H1 (cell line): ENCODE data around the gene MID1.

Experiments
- CBX8 ChIP-seq: fragments of 300-800, 300-1000 bp; sonication (generic); IDR thresholded peaks from 2 replicates; pipeline ENCODE4 v1.7.1; 2016; ENCODE audit warnings: low read depth, low read length, borderline replicate concordance
- CEBPB ChIP-seq: IDR thresholded peaks from 2 replicates; pipeline ENCODE4 v1.6.1; 2012; ENCODE audit warnings: low read depth, low read length
- CREB1 ChIP-seq: IDR thresholded peaks from 2 replicates; pipeline ENCODE4 v1.6.1; 2012; ENCODE audit warnings: inconsistent platforms
- CTCF ChIP-seq, 3 experiments: IDR thresholded peaks; 1 replicate in 2 of 3; 2 replicates in 1 of 3; pipeline versions ENCODE4 v1.5.1 to v1.6.1; 2011; ENCODE audit warnings: low read length in 3 of 3, mild to moderate bottlenecking in 3 of 3, inconsistent platforms in 2 of 3, low read depth in 1 of 3, moderate library complexity in 1 of 3; ENCODE audit not compliant: insufficient read depth in 1 of 3; ENCODE audit errors: control extremely low read depth in 1 of 3
- EP300 ChIP-seq, 2 experiments: IDR thresholded peaks; 1 replicate in 1 of 2; 2 replicates in 1 of 2; pipeline ENCODE4 v1.6.1; 2011 to 2012; ENCODE audit warnings: low read depth in 2 of 2, low read length in 2 of 2, mild to moderate bottlenecking in 2 of 2, borderline replicate concordance in 1 of 2, inconsistent platforms in 1 of 2, moderate library complexity in 1 of 2
- EZH2 ChIP-seq: fragments of 200-600 bp; sonication (generic); IDR thresholded peaks from 2 replicates; pipeline ENCODE4 v1.7.1; 2012; ENCODE audit warnings: low read depth, mild to moderate bottlenecking, moderate library complexity, low read length, inconsistent platforms; ENCODE audit not compliant: severe bottlenecking
- POLR2AphosphoS5 ChIP-seq: IDR thresholded peaks from 2 replicates; pipeline ENCODE4 v1.6.1; 2011; ENCODE audit warnings: low read depth, low read length
- RFX5 ChIP-seq: IDR thresholded peaks from 2 replicates; pipeline ENCODE4 v1.6.1; 2011; ENCODE audit warnings: low read depth, low read length, improper control_type of control experiment, borderline replicate concordance
- SIN3A ChIP-seq, 2 experiments: IDR thresholded peaks in 1 of 2; conservative IDR thresholded peaks in 1 of 2; 2 replicates each; pipeline ENCODE4 v1.6.1; 2011 to 2012; ENCODE audit warnings: low read length in 2 of 2, improper control_type of control experiment in 1 of 2, low read depth in 1 of 2, mild to moderate bottlenecking in 1 of 2
- TAF1 ChIP-seq: IDR thresholded peaks from 2 replicates; pipeline ENCODE4 v1.6.1; 2011; ENCODE audit warnings: mild to moderate bottlenecking, low read depth, low read length
- TCF12 ChIP-seq: IDR thresholded peaks from 2 replicates; pipeline ENCODE4 v1.6.1; 2011; ENCODE audit warnings: low read depth, mild to moderate bottlenecking, low read length
- ZNF274 ChIP-seq: IDR thresholded peaks from 2 replicates; pipeline ENCODE4 v1.7.0; 2012; ENCODE audit warnings: low read length, borderline replicate concordance; ENCODE audit errors: extremely low read depth
- TF ChIP-seq, protein P1 (sequence below): fragments of 300-600 bp; sonication (generic); IDR thresholded peaks from 2 replicates; pipeline ENCODE4 v1.7.1; 2012; ENCODE audit warnings: low read length, moderate library complexity, mild to moderate bottlenecking, inconsistent platforms; ENCODE audit not compliant: insufficient replicate concordance
- TF ChIP-seq, protein P2 (sequence below): IDR thresholded peaks from 2 replicates; pipeline ENCODE4 v1.6.1; 2012; ENCODE audit warnings: low read length, inconsistent platforms

- TF ChIP-seq, protein P1, sequence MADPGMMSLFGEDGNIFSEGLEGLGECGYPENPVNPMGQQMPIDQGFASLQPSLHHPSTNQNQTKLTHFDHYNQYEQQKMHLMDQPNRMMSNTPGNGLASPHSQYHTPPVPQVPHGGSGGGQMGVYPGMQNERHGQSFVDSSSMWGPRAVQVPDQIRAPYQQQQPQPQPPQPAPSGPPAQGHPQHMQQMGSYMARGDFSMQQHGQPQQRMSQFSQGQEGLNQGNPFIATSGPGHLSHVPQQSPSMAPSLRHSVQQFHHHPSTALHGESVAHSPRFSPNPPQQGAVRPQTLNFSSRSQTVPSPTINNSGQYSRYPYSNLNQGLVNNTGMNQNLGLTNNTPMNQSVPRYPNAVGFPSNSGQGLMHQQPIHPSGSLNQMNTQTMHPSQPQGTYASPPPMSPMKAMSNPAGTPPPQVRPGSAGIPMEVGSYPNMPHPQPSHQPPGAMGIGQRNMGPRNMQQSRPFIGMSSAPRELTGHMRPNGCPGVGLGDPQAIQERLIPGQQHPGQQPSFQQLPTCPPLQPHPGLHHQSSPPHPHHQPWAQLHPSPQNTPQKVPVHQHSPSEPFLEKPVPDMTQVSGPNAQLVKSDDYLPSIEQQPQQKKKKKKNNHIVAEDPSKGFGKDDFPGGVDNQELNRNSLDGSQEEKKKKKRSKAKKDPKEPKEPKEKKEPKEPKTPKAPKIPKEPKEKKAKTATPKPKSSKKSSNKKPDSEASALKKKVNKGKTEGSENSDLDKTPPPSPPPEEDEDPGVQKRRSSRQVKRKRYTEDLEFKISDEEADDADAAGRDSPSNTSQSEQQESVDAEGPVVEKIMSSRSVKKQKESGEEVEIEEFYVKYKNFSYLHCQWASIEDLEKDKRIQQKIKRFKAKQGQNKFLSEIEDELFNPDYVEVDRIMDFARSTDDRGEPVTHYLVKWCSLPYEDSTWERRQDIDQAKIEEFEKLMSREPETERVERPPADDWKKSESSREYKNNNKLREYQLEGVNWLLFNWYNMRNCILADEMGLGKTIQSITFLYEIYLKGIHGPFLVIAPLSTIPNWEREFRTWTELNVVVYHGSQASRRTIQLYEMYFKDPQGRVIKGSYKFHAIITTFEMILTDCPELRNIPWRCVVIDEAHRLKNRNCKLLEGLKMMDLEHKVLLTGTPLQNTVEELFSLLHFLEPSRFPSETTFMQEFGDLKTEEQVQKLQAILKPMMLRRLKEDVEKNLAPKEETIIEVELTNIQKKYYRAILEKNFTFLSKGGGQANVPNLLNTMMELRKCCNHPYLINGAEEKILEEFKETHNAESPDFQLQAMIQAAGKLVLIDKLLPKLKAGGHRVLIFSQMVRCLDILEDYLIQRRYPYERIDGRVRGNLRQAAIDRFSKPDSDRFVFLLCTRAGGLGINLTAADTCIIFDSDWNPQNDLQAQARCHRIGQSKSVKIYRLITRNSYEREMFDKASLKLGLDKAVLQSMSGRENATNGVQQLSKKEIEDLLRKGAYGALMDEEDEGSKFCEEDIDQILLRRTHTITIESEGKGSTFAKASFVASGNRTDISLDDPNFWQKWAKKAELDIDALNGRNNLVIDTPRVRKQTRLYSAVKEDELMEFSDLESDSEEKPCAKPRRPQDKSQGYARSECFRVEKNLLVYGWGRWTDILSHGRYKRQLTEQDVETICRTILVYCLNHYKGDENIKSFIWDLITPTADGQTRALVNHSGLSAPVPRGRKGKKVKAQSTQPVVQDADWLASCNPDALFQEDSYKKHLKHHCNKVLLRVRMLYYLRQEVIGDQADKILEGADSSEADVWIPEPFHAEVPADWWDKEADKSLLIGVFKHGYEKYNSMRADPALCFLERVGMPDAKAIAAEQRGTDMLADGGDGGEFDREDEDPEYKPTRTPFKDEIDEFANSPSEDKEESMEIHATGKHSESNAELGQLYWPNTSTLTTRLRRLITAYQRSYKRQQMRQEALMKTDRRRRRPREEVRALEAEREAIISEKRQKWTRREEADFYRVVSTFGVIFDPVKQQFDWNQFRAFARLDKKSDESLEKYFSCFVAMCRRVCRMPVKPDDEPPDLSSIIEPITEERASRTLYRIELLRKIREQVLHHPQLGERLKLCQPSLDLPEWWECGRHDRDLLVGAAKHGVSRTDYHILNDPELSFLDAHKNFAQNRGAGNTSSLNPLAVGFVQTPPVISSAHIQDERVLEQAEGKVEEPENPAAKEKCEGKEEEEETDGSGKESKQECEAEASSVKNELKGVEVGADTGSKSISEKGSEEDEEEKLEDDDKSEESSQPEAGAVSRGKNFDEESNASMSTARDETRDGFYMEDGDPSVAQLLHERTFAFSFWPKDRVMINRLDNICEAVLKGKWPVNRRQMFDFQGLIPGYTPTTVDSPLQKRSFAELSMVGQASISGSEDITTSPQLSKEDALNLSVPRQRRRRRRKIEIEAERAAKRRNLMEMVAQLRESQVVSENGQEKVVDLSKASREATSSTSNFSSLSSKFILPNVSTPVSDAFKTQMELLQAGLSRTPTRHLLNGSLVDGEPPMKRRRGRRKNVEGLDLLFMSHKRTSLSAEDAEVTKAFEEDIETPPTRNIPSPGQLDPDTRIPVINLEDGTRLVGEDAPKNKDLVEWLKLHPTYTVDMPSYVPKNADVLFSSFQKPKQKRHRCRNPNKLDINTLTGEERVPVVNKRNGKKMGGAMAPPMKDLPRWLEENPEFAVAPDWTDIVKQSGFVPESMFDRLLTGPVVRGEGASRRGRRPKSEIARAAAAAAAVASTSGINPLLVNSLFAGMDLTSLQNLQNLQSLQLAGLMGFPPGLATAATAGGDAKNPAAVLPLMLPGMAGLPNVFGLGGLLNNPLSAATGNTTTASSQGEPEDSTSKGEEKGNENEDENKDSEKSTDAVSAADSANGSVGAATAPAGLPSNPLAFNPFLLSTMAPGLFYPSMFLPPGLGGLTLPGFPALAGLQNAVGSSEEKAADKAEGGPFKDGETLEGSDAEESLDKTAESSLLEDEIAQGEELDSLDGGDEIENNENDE: no peak
- TF ChIP-seq CTCF (IDR thresholded peaks at IDR 0.05; ENCODE audit: control extremely low read depth in 1 of 3, insufficient read depth in 1 of 3, low read depth in 1 of 3, low read length in 3 of 3): no peak
- no peak for TF ChIP-seq EZH2
- TF ChIP-seq, protein P2, sequence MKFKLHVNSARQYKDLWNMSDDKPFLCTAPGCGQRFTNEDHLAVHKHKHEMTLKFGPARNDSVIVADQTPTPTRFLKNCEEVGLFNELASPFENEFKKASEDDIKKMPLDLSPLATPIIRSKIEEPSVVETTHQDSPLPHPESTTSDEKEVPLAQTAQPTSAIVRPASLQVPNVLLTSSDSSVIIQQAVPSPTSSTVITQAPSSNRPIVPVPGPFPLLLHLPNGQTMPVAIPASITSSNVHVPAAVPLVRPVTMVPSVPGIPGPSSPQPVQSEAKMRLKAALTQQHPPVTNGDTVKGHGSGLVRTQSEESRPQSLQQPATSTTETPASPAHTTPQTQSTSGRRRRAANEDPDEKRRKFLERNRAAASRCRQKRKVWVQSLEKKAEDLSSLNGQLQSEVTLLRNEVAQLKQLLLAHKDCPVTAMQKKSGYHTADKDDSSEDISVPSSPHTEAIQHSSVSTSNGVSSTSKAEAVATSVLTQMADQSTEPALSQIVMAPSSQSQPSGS: no peak
- no peak for TF ChIP-seq EP300 (IDR thresholded peaks at IDR 0.05; ENCODE audit: borderline replicate concordance in 1 of 2, low read depth in 2 of 2, low read length in 2 of 2)
- no peak for TF ChIP-seq ZNF274
- no peak for TF ChIP-seq CEBPB
- TF ChIP-seq POLR2AphosphoS5: no peak
- no peak for TF ChIP-seq RFX5
- TF ChIP-seq TAF1: no peak
- no peak for TF ChIP-seq SIN3A (conservative IDR thresholded peaks at IDR 0.05 in 1 of 2, IDR thresholded peaks at IDR 0.05 in 1 of 2; ENCODE audit: low read depth in 1 of 2, low read length in 2 of 2)
- no peak for TF ChIP-seq CBX8
- no peak for TF ChIP-seq CREB1
- no peak for TF ChIP-seq TCF12
Measured at GRCh38 chrX:10557166-10557565, 63.2 kb downstream of the MID1 start.
